Measurements from ENCODE around the gene GCSAM. TPM values are rescaled to one million over a fixed set of nuclear protein-coding genes. Genes with fewer than 3 reads are reported as not detected.
"Not testable (repeated sequence)": the region's sequence is repeated elsewhere in the genome, so short reads cannot be mapped to it uniquely, and the experiment has no call there.

Gene GCSAM
- total RNA-seq, 1 donor from 2014 or later, result 0.90 TPM

DNA sequence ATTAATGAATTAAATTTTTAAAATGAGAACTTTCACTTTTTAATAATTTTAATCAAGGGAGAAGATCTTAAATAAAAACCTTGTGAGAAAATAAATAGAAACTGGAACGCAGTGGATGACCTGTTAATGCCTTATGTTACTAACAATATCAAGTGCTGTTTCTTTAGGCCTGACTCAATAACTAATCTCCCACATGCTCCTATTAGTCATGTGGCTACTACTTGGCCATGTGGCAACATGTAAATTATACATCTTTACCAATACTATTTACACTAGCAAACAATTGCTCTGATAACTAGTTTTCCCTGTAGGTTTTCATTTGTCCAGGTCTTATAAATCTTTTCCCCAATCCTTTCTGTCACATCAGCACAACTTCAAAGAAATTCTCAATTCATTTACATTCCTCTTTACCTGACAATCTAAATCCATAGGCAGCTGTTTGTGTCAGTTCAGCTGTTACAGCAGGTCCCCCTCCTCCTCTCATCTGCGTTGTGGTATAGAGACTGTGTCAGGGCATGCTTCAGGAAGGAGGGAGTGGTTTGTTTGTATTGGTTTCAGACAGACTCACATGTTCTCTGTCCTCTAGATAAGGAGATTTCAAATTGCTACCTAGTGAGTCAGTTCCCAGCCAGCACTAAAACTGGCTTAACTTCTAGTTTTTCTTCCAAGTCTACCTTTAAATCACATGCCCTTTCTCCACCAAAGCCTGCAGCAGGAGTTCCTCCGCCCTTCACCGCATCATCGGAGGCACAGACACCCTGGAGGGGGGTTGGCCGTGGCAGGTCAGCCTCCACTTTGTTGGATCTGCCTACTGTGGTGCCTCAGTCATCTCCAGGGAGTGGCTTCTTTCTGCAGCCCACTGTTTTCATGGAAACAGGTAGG is 58.2 kb downstream of the GCSAM start:
- H3K4me1 ChIP-seq, result no peaks in the 10 kb centered on the region
- TF ChIP-seq, protein P1, sequence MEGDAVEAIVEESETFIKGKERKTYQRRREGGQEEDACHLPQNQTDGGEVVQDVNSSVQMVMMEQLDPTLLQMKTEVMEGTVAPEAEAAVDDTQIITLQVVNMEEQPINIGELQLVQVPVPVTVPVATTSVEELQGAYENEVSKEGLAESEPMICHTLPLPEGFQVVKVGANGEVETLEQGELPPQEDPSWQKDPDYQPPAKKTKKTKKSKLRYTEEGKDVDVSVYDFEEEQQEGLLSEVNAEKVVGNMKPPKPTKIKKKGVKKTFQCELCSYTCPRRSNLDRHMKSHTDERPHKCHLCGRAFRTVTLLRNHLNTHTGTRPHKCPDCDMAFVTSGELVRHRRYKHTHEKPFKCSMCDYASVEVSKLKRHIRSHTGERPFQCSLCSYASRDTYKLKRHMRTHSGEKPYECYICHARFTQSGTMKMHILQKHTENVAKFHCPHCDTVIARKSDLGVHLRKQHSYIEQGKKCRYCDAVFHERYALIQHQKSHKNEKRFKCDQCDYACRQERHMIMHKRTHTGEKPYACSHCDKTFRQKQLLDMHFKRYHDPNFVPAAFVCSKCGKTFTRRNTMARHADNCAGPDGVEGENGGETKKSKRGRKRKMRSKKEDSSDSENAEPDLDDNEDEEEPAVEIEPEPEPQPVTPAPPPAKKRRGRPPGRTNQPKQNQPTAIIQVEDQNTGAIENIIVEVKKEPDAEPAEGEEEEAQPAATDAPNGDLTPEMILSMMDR (IDR thresholded peaks at IDR 0.05), result no peak
- no peaks in the 10 kb centered on the region for H3K9me3 ChIP-seq
- H3K27ac ChIP-seq, result peak overlapping the region; percentile 71
- ATAC-seq (peak; percentile 97), DNase-seq (peak; percentile 79)
- peaks cover 7% of the 10 kb centered on the region for H3K27me3 ChIP-seq
- intact Hi-C loops (cut with DNase I), result no loop called here
- H3K36me3 ChIP-seq, result no peaks in the 10 kb centered on the region
- H3K4me3 ChIP-seq, result no peak overlapping the region

DNA sequence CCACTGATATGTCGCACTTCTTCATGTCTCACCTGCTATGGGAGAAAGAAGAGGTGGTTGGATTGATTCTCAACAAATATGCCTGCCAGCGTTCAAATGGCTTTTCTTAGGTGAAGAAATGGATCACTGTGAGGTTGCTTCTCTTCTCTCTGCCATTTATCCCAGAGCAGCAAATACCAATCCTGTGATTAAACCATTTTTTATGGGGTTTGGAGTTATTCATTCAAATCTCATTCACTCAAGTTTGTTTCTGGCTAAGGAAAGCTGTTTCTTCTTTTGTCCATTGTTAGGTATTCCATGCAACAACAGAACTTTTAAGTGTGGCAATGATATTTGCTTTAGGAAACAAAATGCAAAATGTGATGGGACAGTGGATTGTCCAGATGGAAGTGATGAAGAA is 59.0 kb downstream of the GCSAM start:
- no peak overlapping the region for H3K27ac ChIP-seq
- intact Hi-C loops (cut with DNase I), result no loop called here
- H3K36me3 ChIP-seq, result no peaks in the 10 kb centered on the region
- TF ChIP-seq, protein P1 (IDR thresholded peaks at IDR 0.05), result no peak
- H3K27me3 ChIP-seq, result peaks cover 7% of the 10 kb centered on the region
- H3K4me1 ChIP-seq, result no peaks in the 10 kb centered on the region
- H3K4me3 ChIP-seq, result no peak overlapping the region
- ATAC-seq (no peak), DNase-seq (no peak)
- H3K9me3 ChIP-seq, result no peaks in the 10 kb centered on the region

DNA sequence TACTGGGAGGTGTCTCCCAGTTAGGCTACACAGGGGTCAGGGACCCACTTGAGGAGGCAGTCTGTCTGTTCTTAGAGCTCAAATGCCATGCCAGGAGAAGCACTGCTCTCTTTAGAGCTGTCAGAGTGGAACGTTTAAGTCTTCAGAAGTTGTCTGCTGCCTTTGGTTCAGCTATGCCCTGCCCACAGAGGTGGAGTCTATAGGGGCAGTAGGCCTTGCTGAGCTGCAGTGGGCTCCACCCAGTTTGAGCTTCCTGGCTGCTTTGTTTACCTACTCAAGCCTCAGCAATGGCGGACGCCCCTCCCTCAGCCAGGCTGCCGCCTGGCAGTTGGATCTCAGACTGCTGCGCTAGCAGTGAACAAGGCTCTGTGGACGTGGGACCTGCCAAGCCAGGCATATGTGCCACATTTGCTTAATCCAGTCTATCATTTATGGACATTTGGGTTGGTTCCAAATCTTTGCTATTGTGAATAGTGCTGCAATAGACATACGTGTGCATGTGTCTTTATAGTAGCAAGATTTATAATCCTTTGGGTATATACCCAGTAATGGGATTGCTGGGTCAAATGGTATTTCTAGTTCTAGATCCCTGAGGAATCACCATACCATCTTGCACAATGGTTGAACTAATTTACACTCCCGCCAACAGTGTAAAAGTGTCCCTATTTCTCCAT is 60.5 kb downstream of the GCSAM start:
- H3K27ac ChIP-seq; H3K4me1 ChIP-seq; H3K9me3 ChIP-seq; H3K36me3 ChIP-seq; H3K27me3 ChIP-seq; intact Hi-C loops (cut with DNase I); DNase-seq; ATAC-seq; H3K4me3 ChIP-seq: not testable (repeated sequence)

Small RNAs within 50 kb of the gene (microRNA-seq; reads per million reads assigned to microRNA genes)
- gene MIR567 (ENCODE audit: borderline microRNAs expressed), result not detected

Other genes with a start within 250 kb of the GCSAM start
- 27.6 TPM for gene ABHD10, start 154.2 kb downstream of the GCSAM start, total RNA-seq
- gene TAGLN3, start 134.3 kb downstream of the GCSAM start, total RNA-seq, result not detected
- gene TMPRSS7, start 98.5 kb downstream of the GCSAM start, total RNA-seq, result 0.20 TPM
- gene C3orf52, start 46.9 kb downstream of the GCSAM start, total RNA-seq, result 20.1 TPM
- gene SLC9C1, start 161.0 kb upstream of the GCSAM start, total RNA-seq, result not detected
- 6.5 TPM for gene CD200, start 199.9 kb upstream of the GCSAM start, total RNA-seq

Data from upper lobe of right lung (tissue), 1 donor.